GM18867 (cell line): ENCODE measurements around the gene JUNB.

ENCODE experiments used
- ATAC-seq: cut with Tn5 transposase; IDR thresholded peaks from one replicate; pipeline ENCODE4 v1.9.1; 2021; ENCODE audit warnings: mild to moderate bottlenecking, moderate library complexity; ENCODE audit not compliant: unreplicated experiment

Gene JUNB

DNA sequence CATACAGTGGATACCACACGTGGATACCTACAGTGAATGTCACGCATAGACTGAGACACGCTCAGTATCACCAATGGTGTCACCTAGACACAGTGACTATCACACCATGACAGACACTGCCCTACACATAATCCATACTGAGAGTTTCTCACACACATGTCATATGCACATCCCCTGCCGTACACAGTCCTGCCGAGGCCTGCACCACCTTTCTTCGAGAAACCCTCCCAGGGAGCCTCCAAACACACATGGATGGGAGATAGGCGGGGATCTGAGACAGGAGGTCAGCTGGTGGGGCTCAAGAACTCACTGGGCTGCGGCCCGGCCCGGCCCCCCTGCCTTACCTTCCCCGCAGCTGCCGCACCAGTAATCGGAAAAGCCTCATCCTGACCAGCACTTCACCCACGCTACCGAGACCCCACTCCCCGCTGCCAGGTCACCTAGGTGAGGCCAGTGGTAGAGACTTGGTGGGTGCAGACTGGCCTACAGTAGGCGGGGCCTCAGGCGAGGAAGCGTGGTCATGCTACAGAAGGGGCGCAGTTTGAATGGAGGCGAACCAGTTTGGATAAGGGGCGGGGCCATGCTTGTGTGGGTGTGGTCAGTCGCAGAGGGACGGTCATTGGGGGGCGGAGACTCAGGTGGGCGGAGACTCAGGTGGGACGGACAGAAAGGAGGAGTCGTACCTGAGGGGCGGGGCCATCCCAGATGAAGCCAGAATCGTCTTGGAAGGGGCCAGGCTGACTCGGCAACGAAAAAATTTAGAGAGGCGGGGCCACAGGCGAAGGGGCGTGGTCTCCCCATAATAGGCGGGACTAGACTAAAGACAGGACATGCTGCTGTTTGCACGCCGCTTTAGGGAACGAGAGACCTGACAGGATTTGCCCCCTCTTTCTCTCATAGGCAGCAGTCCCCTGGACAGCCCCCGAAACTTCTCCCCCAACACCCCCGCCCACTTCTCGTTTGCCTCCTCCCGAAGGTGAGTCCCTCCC, 49.1 kb downstream of the JUNB start:
- no peak for ATAC-seq

GRCh38 chr19:12841094-12841493, 49.8 kb downstream of the JUNB start:
- ATAC-seq: no peak

DNA sequence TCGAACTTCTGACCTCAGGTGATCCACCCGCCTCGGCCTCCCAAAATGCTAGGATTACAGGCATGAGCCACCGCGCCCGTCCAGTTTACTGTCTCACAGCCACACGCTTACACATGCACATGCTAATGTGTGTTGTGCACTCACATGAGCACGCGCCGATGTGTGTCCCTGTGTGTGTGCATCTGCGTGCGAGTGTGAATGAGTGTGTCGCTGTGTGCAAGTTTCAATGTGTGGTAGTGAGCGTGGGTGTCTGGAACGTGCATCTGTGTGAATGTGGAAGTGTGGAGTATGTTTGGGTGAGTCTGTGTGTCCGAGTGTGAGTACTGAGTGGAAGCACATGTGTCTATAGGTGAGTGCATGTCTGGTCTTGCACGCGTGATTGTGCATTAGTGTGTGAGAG, 51.2 kb downstream of the JUNB start:
- ATAC-seq: no peak
